Osteoblast (primary cell): ENCODE results near the gene SAPCD2. TPM values are rescaled to one million over a fixed set of nuclear protein-coding genes. Genes with fewer than 3 reads are reported as not detected.
A peak's percentile ranks its signal among the peaks of the same experiment; 100 is the strongest.

ENCODE experiments used
- DNase-seq: peaks from one replicate; pipeline ENCODE4 v3.0.0; 2011; ENCODE audit warnings: low spot score, mixed read lengths; ENCODE audit not compliant: insufficient read length; ENCODE audit errors: missing footprints
- H2AFZ ChIP-seq: 2 replicates; pipeline ENCODE4 v1.6.0; 2011; ENCODE audit warnings: mild to moderate bottlenecking, low read length
- H3K27ac ChIP-seq: 2 replicates; pipeline ENCODE4 v1.5.1; 2011; ENCODE audit warnings: mild to moderate bottlenecking, low read depth, low read length, moderate library complexity
- H3K27me3 ChIP-seq: 2 replicates; pipeline ENCODE4 v1.6.0; 2012; ENCODE audit warnings: mild to moderate bottlenecking, control low read depth, inconsistent platforms, low read length, moderate library complexity; ENCODE audit not compliant: insufficient read depth
- H3K36me3 ChIP-seq: 2 replicates; pipeline ENCODE4 v1.5.1; 2011; ENCODE audit warnings: mild to moderate bottlenecking, low read length, control low read depth, moderate library complexity; ENCODE audit not compliant: insufficient read depth
- H3K4me1 ChIP-seq: 2 replicates; pipeline ENCODE4 v1.5.1; 2011; ENCODE audit warnings: mild to moderate bottlenecking, low read length, control low read depth, moderate library complexity; ENCODE audit not compliant: insufficient read depth
- H3K4me2 ChIP-seq: 2 replicates; pipeline ENCODE4 v1.6.0; 2011; ENCODE audit warnings: mild to moderate bottlenecking, low read length; ENCODE audit not compliant: insufficient read depth
- H3K4me3 ChIP-seq: fragments of 200-600 bp; sonication (generic); 3 replicates; pipeline ENCODE4 v1.5.1; 2012; ENCODE audit warnings: mild to moderate bottlenecking, low read length, inconsistent platforms; ENCODE audit not compliant: insufficient read depth
- H3K79me2 ChIP-seq: 2 replicates; pipeline ENCODE4 v1.6.0; 2012; ENCODE audit warnings: mild to moderate bottlenecking, low read length, control low read depth, inconsistent platforms; ENCODE audit not compliant: insufficient read depth
- H3K9me3 ChIP-seq: 2 replicates; pipeline ENCODE4 v1.5.1; 2011; ENCODE audit warnings: low read depth, low read length, control low read depth
- H4K20me1 ChIP-seq: 2 replicates; pipeline ENCODE4 v1.6.0; 2012; ENCODE audit warnings: mild to moderate bottlenecking, low read length, control low read depth; ENCODE audit not compliant: insufficient read depth
- total RNA-seq: library from RNA; depleted of rRNA; stranded (reverse); fragments of >200 nt; gene quantifications from 2 replicates; pipeline ENCODE4 v1.2.3, GENCODE V29; 2012
- TF ChIP-seq, protein P1 (sequence below): IDR thresholded peaks from 2 replicates; pipeline ENCODE4 v1.5.1; 2011; ENCODE audit warnings: mild to moderate bottlenecking, low read depth, low read length, moderate library complexity; ENCODE audit errors: extremely low read depth

Gene SAPCD2
- total RNA-seq, 1 donor: 1.1 TPM

DNA sequence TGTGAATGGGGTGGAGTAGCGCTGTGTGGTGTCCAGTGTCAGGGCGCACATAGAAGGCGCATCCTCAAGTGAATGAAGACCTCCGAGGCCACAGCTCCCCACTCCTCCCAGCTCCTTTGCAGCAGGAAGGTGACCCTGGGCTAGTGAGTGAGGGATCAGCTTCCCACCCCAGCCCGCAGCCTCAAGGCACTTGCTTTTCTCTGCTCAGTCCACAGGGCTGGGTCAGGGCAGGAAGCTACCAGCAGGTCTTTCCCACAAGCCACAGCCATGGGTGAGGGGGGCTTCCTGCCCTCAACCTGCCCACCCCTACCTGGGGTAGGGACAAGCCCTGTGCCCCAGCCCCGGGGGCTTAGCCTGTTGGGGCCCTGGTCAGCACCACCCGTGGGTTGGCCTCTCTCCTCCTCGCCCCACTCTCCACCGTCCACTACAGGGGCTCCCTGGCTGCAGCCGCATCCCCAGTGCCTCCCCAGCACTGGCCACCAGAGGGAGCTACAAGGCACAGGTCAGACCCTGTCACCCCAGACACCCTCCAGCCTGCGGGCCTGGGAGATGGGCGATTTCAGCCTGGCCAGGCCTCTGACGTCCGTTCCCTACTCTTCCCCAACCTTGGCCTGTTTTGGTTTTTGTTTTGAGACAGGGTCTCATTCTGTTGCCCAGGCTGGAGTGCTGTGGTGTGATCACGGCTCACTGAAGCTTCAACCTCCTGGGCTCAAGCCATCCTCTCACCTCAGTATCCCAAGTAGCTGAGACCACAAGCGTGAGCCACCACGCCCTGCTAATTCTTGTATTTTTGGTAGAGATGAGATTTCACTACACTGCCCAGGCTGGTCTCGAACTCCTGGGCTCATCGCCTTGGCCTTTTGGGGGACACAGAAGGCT is 41.1 kb downstream of the SAPCD2 start:
- no peak overlapping the region for H3K27ac ChIP-seq
- no peaks in the 10 kb centered on the region for H3K79me2 ChIP-seq
- H3K27me3 ChIP-seq: no peaks in the 10 kb centered on the region
- peaks cover 10% of the 10 kb centered on the region for H4K20me1 ChIP-seq
- H2AFZ ChIP-seq: no peak overlapping the region
- peak; percentile 99 for DNase-seq
- no peaks in the 10 kb centered on the region for H3K9me3 ChIP-seq
- TF ChIP-seq, protein P1, sequence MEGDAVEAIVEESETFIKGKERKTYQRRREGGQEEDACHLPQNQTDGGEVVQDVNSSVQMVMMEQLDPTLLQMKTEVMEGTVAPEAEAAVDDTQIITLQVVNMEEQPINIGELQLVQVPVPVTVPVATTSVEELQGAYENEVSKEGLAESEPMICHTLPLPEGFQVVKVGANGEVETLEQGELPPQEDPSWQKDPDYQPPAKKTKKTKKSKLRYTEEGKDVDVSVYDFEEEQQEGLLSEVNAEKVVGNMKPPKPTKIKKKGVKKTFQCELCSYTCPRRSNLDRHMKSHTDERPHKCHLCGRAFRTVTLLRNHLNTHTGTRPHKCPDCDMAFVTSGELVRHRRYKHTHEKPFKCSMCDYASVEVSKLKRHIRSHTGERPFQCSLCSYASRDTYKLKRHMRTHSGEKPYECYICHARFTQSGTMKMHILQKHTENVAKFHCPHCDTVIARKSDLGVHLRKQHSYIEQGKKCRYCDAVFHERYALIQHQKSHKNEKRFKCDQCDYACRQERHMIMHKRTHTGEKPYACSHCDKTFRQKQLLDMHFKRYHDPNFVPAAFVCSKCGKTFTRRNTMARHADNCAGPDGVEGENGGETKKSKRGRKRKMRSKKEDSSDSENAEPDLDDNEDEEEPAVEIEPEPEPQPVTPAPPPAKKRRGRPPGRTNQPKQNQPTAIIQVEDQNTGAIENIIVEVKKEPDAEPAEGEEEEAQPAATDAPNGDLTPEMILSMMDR: peak; percentile 87
- H3K4me3 ChIP-seq: peak overlapping the region; percentile 71
- peaks cover 15% of the 10 kb centered on the region for H3K4me1 ChIP-seq
- no peaks in the 10 kb centered on the region for H3K36me3 ChIP-seq
- H3K4me2 ChIP-seq: peak overlapping the region; percentile 90

- DNase-seq: peak; percentile 98
Measured at GRCh38 chr9:137028263-137029057, 41.9 kb downstream of the SAPCD2 start.

DNA sequence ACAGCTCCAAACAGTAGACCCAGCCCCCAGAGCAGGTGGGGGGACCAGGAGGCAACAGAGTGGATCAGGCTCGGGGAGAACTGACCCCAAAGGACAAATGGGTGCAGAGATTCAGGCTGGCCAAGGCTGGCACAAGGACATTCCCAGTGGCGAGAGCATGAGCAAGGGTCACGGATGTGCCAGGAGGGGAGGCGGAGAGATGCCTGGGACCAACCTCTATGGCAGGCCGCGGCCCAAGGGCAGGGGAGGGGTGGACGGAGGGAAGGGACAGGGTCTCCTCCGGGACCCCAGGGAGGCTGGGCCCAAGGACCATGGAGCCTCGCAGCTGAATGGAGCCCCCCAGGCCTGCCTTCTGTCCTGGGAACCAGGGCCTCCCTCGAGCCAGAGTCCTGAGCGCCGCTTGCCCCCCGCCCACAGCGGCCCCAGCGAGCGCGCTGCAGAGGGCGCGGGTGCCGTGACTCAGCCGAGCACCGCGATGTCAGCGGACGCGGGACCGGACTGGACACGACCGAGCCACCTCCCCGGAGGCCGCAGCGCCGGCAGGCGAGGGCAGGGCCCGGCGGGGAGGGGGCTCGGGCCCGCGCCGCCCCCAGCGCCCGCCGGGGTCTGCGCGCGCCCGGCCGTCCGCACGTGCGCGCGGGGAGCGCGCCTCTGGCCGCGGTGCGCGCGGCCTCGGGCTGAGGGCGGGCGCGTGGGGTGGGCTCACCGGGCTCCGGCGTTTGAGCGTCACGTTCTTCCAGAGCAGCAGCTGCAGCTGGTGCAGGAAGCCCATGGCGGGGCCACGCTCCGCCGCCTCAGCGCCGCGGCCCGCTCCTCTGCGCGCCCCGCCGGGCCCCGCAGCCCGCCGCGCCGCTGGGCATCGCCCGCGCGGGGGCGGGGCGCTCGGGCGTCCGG is 42.7 kb downstream of the SAPCD2 start, which contains the start of gene ABCA2:
Gene ABCA2 (minus strand): TSS at position 869 of the 894 bp plus-strand sequence. CDS start 97 bp downstream, at position 772.
- H3K27me3 ChIP-seq: no peaks in the 10 kb centered on the region
- no peaks in the 10 kb centered on the region for H3K9me3 ChIP-seq
- DNase-seq: no peak
- H3K4me3 ChIP-seq: peak within 1 kb of the TSS; percentile 71
- H3K79me2 ChIP-seq: no peaks in the 10 kb centered on the region
- peaks cover 15% of the 10 kb centered on the region for H3K4me1 ChIP-seq
- TF ChIP-seq, protein P1: no peak
- H3K27ac ChIP-seq: no peak within 1 kb of the TSS
- peak within 1 kb of the TSS; percentile 59 for H2AFZ ChIP-seq
- peaks cover 10% of the 10 kb centered on the region for H4K20me1 ChIP-seq
- H3K4me2 ChIP-seq: peak within 1 kb of the TSS; percentile 90
- no peaks in the 10 kb centered on the region for H3K36me3 ChIP-seq

More at GRCh38 chr9:137028263-137029057, 41.9 kb downstream of the SAPCD2 start:
- H3K9me3 ChIP-seq: no peaks in the 10 kb centered on the region
- H3K79me2 ChIP-seq: no peaks in the 10 kb centered on the region
- H3K36me3 ChIP-seq: no peaks in the 10 kb centered on the region
- TF ChIP-seq, protein P1: no peak
- peaks cover 15% of the 10 kb centered on the region for H3K4me1 ChIP-seq
- peak overlapping the region; percentile 90 for H3K4me2 ChIP-seq
- H3K27ac ChIP-seq: no peak overlapping the region
- peak overlapping the region; percentile 71 for H3K4me3 ChIP-seq
- peaks cover 10% of the 10 kb centered on the region for H4K20me1 ChIP-seq
- peak overlapping the region; percentile 59 for H2AFZ ChIP-seq
- no peaks in the 10 kb centered on the region for H3K27me3 ChIP-seq
